ENCODE results near the gene BPIFA3.
"Not testable (repeated sequence)": the region's sequence is repeated elsewhere in the genome, so short reads cannot be mapped to it uniquely, and the experiment has no call there.

The BPIFA3 gene

GRCh38 chr20:33217052-33217451 is at the start of gene BPIFA3:
Gene BPIFA3, plus strand, starts transcription at chr20:33217352. Its CDS starts 185 bp downstream, at chr20:33217537.
- no peak for DNase-seq (ENCODE audit: low read depth)

GRCh38 chr20:33167859-33168258 is 49.3 kb upstream of the BPIFA3 start, which contains the start of gene BPIFA2:
Gene BPIFA2, plus strand, starts transcription at chr20:33168159. Its CDS starts 987 bp downstream, at chr20:33169146.
- no peak for DNase-seq (ENCODE audit: low read depth)

- no peak for DNase-seq (ENCODE audit: low read depth)
Measured at GRCh38 chr20:33169176-33169794, 47.9 kb upstream of the BPIFA3 start.

GRCh38 chr20:33172781-33173180 is 44.4 kb upstream of the BPIFA3 start:
- DNase-seq (ENCODE audit: low read depth) = no peak

GRCh38 chr20:33175123-33175522 is 42.0 kb upstream of the BPIFA3 start:
- no peak for DNase-seq (ENCODE audit: low read depth)

GRCh38 chr20:33176101-33176500 is 41.1 kb upstream of the BPIFA3 start:
- DNase-seq (ENCODE audit: low read depth) = no peak

GRCh38 chr20:33177866-33178265 is 39.3 kb upstream of the BPIFA3 start:
- no peak for DNase-seq (ENCODE audit: low read depth)

- no peak for DNase-seq (ENCODE audit: low read depth)
Measured at GRCh38 chr20:33178726-33179125, 38.4 kb upstream of the BPIFA3 start.

- DNase-seq (ENCODE audit: low read depth) = no peak
Measured at GRCh38 chr20:33180169-33180568, 37.0 kb upstream of the BPIFA3 start.

GRCh38 chr20:33181482-33182093 is 35.6 kb upstream of the BPIFA3 start:
- no peak for DNase-seq (ENCODE audit: low read depth)

- DNase-seq (ENCODE audit: low read depth) = no peak
Measured at GRCh38 chr20:33183312-33183711, 33.8 kb upstream of the BPIFA3 start.

- DNase-seq (ENCODE audit: low read depth) = not testable (repeated sequence)
Measured at GRCh38 chr20:33185031-33185590, 32.0 kb upstream of the BPIFA3 start.

GRCh38 chr20:33187491-33187890 is 29.7 kb upstream of the BPIFA3 start:
- DNase-seq (ENCODE audit: low read depth) = no peak

- DNase-seq (ENCODE audit: low read depth) = no peak
Measured at GRCh38 chr20:33188421-33188820, 28.7 kb upstream of the BPIFA3 start.

GRCh38 chr20:33191484-33191883 is 25.7 kb upstream of the BPIFA3 start:
- DNase-seq (ENCODE audit: low read depth) = no peak

GRCh38 chr20:33191955-33192354 is 25.2 kb upstream of the BPIFA3 start:
- no peak for DNase-seq (ENCODE audit: low read depth)

GRCh38 chr20:33192912-33193501 is 24.1 kb upstream of the BPIFA3 start:
- no peak for DNase-seq (ENCODE audit: low read depth)

- DNase-seq (ENCODE audit: low read depth) = no peak
Measured at GRCh38 chr20:33199026-33199425, 18.1 kb upstream of the BPIFA3 start.

GRCh38 chr20:33202451-33202850 is 14.7 kb upstream of the BPIFA3 start:
- no peak for DNase-seq (ENCODE audit: low read depth)

- no peak for DNase-seq (ENCODE audit: low read depth)
Measured at GRCh38 chr20:33203444-33203843, 13.7 kb upstream of the BPIFA3 start.

GRCh38 chr20:33209789-33210188 is 7.4 kb upstream of the BPIFA3 start:
- no peak for DNase-seq (ENCODE audit: low read depth)

- DNase-seq (ENCODE audit: low read depth) = no peak
Measured at GRCh38 chr20:33210371-33210770, 6.8 kb upstream of the BPIFA3 start.

GRCh38 chr20:33211817-33212424 is 5.2 kb upstream of the BPIFA3 start:
- DNase-seq (ENCODE audit: low read depth) = no peak
